CD14-positive monocyte (primary cell): ENCODE data around the gene MMEL1. TPM values are rescaled to one million over a fixed set of nuclear protein-coding genes. Genes with fewer than 3 reads are reported as not detected.
"Not testable (repeated sequence)": the region's sequence is repeated elsewhere in the genome, so short reads cannot be mapped to it uniquely, and the experiment has no call there.

ENCODE experiments used
- DNase-seq, 3 donors: peaks; one replicate each; pipeline ENCODE4 v3.0.0-alpha.2; 2011 to 2022
- H2AFZ ChIP-seq: 2 replicates; pipeline ENCODE4 v1.6.0; 2012; ENCODE audit warnings: mild to moderate bottlenecking, low read depth, low read length, inconsistent platforms; ENCODE audit not compliant: insufficient read depth, poor library complexity, severe bottlenecking
- H3K27ac ChIP-seq, 2 donors: 1 replicate in 1 of 2; 2 replicates in 1 of 2; pipeline ENCODE4 v1.5.1; 2012 to 2013; ENCODE audit warnings: low read length in 2 of 2, control low read depth in 1 of 2, inconsistent platforms in 1 of 2, low read depth in 1 of 2, mild to moderate bottlenecking in 1 of 2
- H3K27me3 ChIP-seq, 2 donors: one replicate each; pipeline versions ENCODE4 v1.6.0 to v1.6.1; 2011 to 2013; ENCODE audit warnings: low read length in 2 of 2; ENCODE audit not compliant: control insufficient read depth in 2 of 2, insufficient read depth in 2 of 2
- H3K36me3 ChIP-seq, 2 donors: replicated peaks in 1 of 2; 1 replicate in 1 of 2; 2 replicates in 1 of 2; pipeline versions ENCODE4 v1.5.1 to v1.6.1; 2012 to 2013; ENCODE audit warnings: low read length in 2 of 2, control low read depth in 1 of 2, inconsistent platforms in 1 of 2, mild to moderate bottlenecking in 1 of 2; ENCODE audit not compliant: insufficient read depth in 2 of 2, control insufficient read depth in 1 of 2
- H3K4me1 ChIP-seq, 2 donors: 1 replicate in 1 of 2; 2 replicates in 1 of 2; pipeline versions ENCODE4 v1.5.1 to v1.6.1; 2012 to 2013; ENCODE audit warnings: low read length in 2 of 2, control low read depth in 1 of 2, inconsistent platforms in 1 of 2, mild to moderate bottlenecking in 1 of 2, moderate library complexity in 1 of 2; ENCODE audit not compliant: insufficient read depth in 2 of 2, control insufficient read depth in 1 of 2
- H3K4me2 ChIP-seq: replicated peaks from 2 replicates; pipeline ENCODE3; 2012; ENCODE audit warnings: low read length, moderate library complexity, mild to moderate bottlenecking; ENCODE audit not compliant: poor library complexity, severe bottlenecking; ENCODE audit errors: extremely low read depth
- H3K4me3 ChIP-seq, 3 experiments: fragments of 200-600 bp in 1 of 3; sonication (generic) in 1 of 3; replicated peaks in 1 of 3; 1 replicate in 2 of 3; 2 replicates in 1 of 3; pipeline ENCODE4 v1.5.1; 2011 to 2013; ENCODE audit warnings: low read length in 3 of 3, mild to moderate bottlenecking in 3 of 3, control low read depth in 2 of 3, low read depth in 2 of 3, inconsistent platforms in 1 of 3, moderate library complexity in 1 of 3
- H3K79me2 ChIP-seq: 2 replicates; pipeline ENCODE4 v1.6.0; 2012; ENCODE audit warnings: mild to moderate bottlenecking, control low read depth, inconsistent platforms, low read length, moderate library complexity; ENCODE audit not compliant: insufficient read depth
- H3K9ac ChIP-seq: 2 replicates; pipeline ENCODE4 v1.6.0; 2017; ENCODE audit warnings: low read length, mild to moderate bottlenecking; ENCODE audit not compliant: insufficient read depth, poor library complexity, severe bottlenecking
- H3K9me3 ChIP-seq, 2 donors: replicated peaks in 1 of 2; 1 replicate in 1 of 2; 2 replicates in 1 of 2; pipeline versions ENCODE4 v1.5.1 to v1.6.1; 2012 to 2013; ENCODE audit warnings: low read length in 2 of 2, control low read depth in 1 of 2; ENCODE audit not compliant: control insufficient read depth in 1 of 2, insufficient read depth in 1 of 2
- H4K20me1 ChIP-seq: 2 replicates; pipeline ENCODE4 v1.6.0; 2012; ENCODE audit warnings: mild to moderate bottlenecking, low read length, control low read depth, moderate library complexity; ENCODE audit not compliant: insufficient read depth
- H3K27ac Mint-ChIP-seq, 7 donors: one replicate each; pipeline ENCODE4 v1.8.0; 2020; ENCODE audit warnings: mild to moderate bottlenecking in 7 of 7, mixed read lengths in 7 of 7, moderate library complexity in 6 of 7, inconsistent platforms in 2 of 7
- H3K27me3 Mint-ChIP-seq, 3 donors: one replicate each; pipeline ENCODE4 v1.8.0; 2021 to 2022; ENCODE audit warnings: low read depth in 3 of 3, mild to moderate bottlenecking in 3 of 3, mixed read lengths in 3 of 3, moderate library complexity in 3 of 3, inconsistent platforms in 1 of 3
- H3K36me3 Mint-ChIP-seq, 2 donors: one replicate each; pipeline ENCODE4 v1.8.0; 2020; ENCODE audit warnings: mixed read lengths in 2 of 2, inconsistent platforms in 1 of 2, mild to moderate bottlenecking in 1 of 2
- H3K4me1 Mint-ChIP-seq: one replicate; pipeline ENCODE4 v1.8.0; 2020; ENCODE audit warnings: mild to moderate bottlenecking, mixed read lengths
- H3K4me3 Mint-ChIP-seq, 2 donors: one replicate each; pipeline ENCODE4 v1.8.0; 2020; ENCODE audit warnings: mild to moderate bottlenecking in 2 of 2, mixed read lengths in 2 of 2, moderate library complexity in 1 of 2
- H3K9me3 Mint-ChIP-seq, 7 donors: one replicate each; pipeline ENCODE4 v1.8.0; 2020 to 2022; ENCODE audit warnings: mixed read lengths in 7 of 7, mild to moderate bottlenecking in 6 of 7, moderate library complexity in 6 of 7, inconsistent platforms in 2 of 7
- CTCF ChIP-seq: fragments of 200-600 bp; IDR thresholded peaks from one replicate; pipeline ENCODE4 v1.8.0; 2022; ENCODE audit warnings: antibody characterized with exemption, mild to moderate bottlenecking
- WGBS: methylation state at CpG from one replicate; pipeline ENCODE4 v1.1.5; 2013; ENCODE audit warnings: missing lambda C conversion rate; ENCODE audit not compliant: insufficient coverage; 5-methylcytosine and 5-hydroxymethylcytosine counted together
- intact Hi-C, 2 donors: fragments of 100-400 bp; cut with micrococcal nuclease; formaldehyde crosslinking; loops; one replicate each; pipeline versions ENCODE4 v1.15.0 to v1.15.1; 2023
- polyA plus RNA-seq, 3 donors: library from polyadenylated mRNA; depleted of rRNA in 1 of 3; unstranded in 2 of 3; stranded (reverse) in 1 of 3; fragments of 300-500 nt in 2 of 3; fragments of >200 nt in 1 of 3; fragmentation: Illumina TruSeq in 2 of 3; gene quantifications; 1 replicate in 2 of 3; 2 replicates in 1 of 3; pipeline ENCODE4 v1.2.3, GENCODE V29; 2012 to 2021

Gene MMEL1
- polyA plus RNA-seq, 3 donors, result 1.1 to 4.4 (median 1.9) TPM

- no peaks in the 10 kb centered on the region for H3K27me3 ChIP-seq
- H3K9me3 ChIP-seq, result peaks cover 10 to 12% of the 10 kb centered on the region in 2 donors
- Mint-ChIP-seq H3K27me3 (peaks cover 2 to 27% (median 8%) of the 10 kb centered on the region in 3 donors), H3K9me3 (peaks cover 7 to 13% (median 12%) of the 10 kb centered on the region in 7 donors), H3K4me3 (no peak overlapping the region), H3K27ac (peak overlapping the region in 1 of 7 donors; percentile 66), H3K36me3 (peaks cover 3% of the 10 kb centered on the region in 2 donors), H3K4me1 (peaks cover 9% of the 10 kb centered on the region)
- 96% methylated on average over 13 of the region's 17 CpGs for WGBS
- H3K4me2 ChIP-seq, result no peak overlapping the region
- no peak overlapping the region for H3K27ac ChIP-seq
- no peaks in the 10 kb centered on the region for H3K36me3 ChIP-seq
- H3K4me1 ChIP-seq, result peaks cover 0 to 4% of the 10 kb centered on the region in 2 donors
- H2AFZ ChIP-seq, result no peak overlapping the region
- no peaks in the 10 kb centered on the region for H3K79me2 ChIP-seq
- intact Hi-C loops, result no loop called here
- H3K9ac ChIP-seq, result no peak overlapping the region
- H4K20me1 ChIP-seq, result no peaks in the 10 kb centered on the region
- no peak for TF ChIP-seq CTCF
- no peak for DNase-seq
- no peak overlapping the region for H3K4me3 ChIP-seq
Measured at GRCh38 chr1:2569060-2569459, 63.8 kb downstream of the MMEL1 start.

GRCh38 chr1:2568187-2568816 is 64.5 kb downstream of the MMEL1 start:
- H3K9me3 Mint-ChIP-seq, H3K4me2 ChIP-seq, DNase-seq, H3K4me1 ChIP-seq, H3K27ac Mint-ChIP-seq, intact Hi-C loops, H3K79me2 ChIP-seq, H2AFZ ChIP-seq, H3K36me3 ChIP-seq, H3K36me3 Mint-ChIP-seq, H3K27ac ChIP-seq, H3K9me3 ChIP-seq, H3K4me3 Mint-ChIP-seq, H3K9ac ChIP-seq, H3K4me1 Mint-ChIP-seq, H4K20me1 ChIP-seq, H3K4me3 ChIP-seq, H3K27me3 ChIP-seq: not testable (repeated sequence)
- WGBS, result 40% methylated on average over 2 of the region's 17 CpGs
- peaks cover 4 to 25% (median 10%) of the 10 kb centered on the region in 3 donors for H3K27me3 Mint-ChIP-seq
